Measurements from ENCODE around the gene THAP8. TPM values are rescaled to one million over a fixed set of nuclear protein-coding genes. Genes with fewer than 3 reads are reported as not detected.
A peak's percentile ranks its signal among the peaks of the same experiment; 100 is the strongest.

Gene THAP8
- total and polyA plus RNA-seq, 10 of the 15 experiments (the other 5 are each of a cell fraction or from before 2014, with no cell fraction given) = 0.24 to 4.4 (median 2.6) TPM

GRCh38 chr19:35995048-35995993 lies 58.8 kb downstream of the THAP8 start, which contains the start of gene SDHAF1 (continued):
- TF ChIP-seq, protein P1, sequence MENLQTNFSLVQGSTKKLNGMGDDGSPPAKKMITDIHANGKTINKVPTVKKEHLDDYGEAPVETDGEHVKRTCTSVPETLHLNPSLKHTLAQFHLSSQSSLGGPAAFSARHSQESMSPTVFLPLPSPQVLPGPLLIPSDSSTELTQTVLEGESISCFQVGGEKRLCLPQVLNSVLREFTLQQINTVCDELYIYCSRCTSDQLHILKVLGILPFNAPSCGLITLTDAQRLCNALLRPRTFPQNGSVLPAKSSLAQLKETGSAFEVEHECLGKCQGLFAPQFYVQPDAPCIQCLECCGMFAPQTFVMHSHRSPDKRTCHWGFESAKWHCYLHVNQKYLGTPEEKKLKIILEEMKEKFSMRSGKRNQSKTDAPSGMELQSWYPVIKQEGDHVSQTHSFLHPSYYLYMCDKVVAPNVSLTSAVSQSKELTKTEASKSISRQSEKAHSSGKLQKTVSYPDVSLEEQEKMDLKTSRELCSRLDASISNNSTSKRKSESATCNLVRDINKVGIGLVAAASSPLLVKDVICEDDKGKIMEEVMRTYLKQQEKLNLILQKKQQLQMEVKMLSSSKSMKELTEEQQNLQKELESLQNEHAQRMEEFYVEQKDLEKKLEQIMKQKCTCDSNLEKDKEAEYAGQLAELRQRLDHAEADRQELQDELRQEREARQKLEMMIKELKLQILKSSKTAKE (IDR thresholded peaks at IDR 0.05; ENCODE audit: low read depth, poor library complexity, severe bottlenecking) = no peak
- TF ChIP-seq TCF12 (IDR thresholded peaks at IDR 0.05; ENCODE audit: low read depth, low read length) (peak; percentile 44; the same call in 1 of the 2 replicates), SUPT20H (IDR thresholded peaks at IDR 0.05; ENCODE audit: borderline replicate concordance, control insufficient read depth, low read depth, low read length) (no peak), TAF1 (IDR thresholded peaks at IDR 0.05; ENCODE audit: borderline replicate concordance, low read depth, low read length) (peak; percentile 70; the same call in 1 of the 2 replicates), ZBTB33 (IDR thresholded peaks at IDR 0.05) (no peak), BCL11A (IDR thresholded peaks at IDR 0.05; ENCODE audit: low read depth, low read length) (0 out of 2 replicates have a peak, but pooled peaks have one; percentile 21), FOXK2 (IDR thresholded peaks at IDR 0.05) (no peak), POU2F2 (IDR thresholded peaks at IDR 0.05; ENCODE audit: borderline replicate concordance, low read depth, low read length) (no peak; the same call in 2 of the 3 replicates), BRCA1 (IDR thresholded peaks at IDR 0.05; ENCODE audit: low read depth, low read length) (no peak), CBFB (IDR thresholded peaks at IDR 0.05; ENCODE audit: low read depth) (peak; percentile 90), NR2C2 (IDR thresholded peaks at IDR 0.05; ENCODE audit: borderline replicate concordance, control insufficient read depth, insufficient read length, low read depth) (peak; percentile 71), NKRF (conservative IDR thresholded peaks at IDR 0.05) (peak; percentile 87), HCFC1 (IDR thresholded peaks at IDR 0.05; ENCODE audit: low read length) (peak; percentile 67), SMC3 (IDR thresholded peaks at IDR 0.05; ENCODE audit: borderline replicate concordance, low read length) (no peak)
- TF ChIP-seq, protein P2, sequence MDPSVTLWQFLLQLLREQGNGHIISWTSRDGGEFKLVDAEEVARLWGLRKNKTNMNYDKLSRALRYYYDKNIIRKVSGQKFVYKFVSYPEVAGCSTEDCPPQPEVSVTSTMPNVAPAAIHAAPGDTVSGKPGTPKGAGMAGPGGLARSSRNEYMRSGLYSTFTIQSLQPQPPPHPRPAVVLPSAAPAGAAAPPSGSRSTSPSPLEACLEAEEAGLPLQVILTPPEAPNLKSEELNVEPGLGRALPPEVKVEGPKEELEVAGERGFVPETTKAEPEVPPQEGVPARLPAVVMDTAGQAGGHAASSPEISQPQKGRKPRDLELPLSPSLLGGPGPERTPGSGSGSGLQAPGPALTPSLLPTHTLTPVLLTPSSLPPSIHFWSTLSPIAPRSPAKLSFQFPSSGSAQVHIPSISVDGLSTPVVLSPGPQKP (IDR thresholded peaks at IDR 0.05; ENCODE audit: low read depth, low read length) = peak; percentile 77; the same call in 1 of the 2 replicates
- TF ChIP-seq, protein P3, sequence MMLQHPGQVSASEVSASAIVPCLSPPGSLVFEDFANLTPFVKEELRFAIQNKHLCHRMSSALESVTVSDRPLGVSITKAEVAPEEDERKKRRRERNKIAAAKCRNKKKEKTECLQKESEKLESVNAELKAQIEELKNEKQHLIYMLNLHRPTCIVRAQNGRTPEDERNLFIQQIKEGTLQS (IDR thresholded peaks at IDR 0.05; ENCODE audit: borderline replicate concordance, extremely low read depth, low read depth, low read length) = no peak
- TF ChIP-seq, protein P4, sequence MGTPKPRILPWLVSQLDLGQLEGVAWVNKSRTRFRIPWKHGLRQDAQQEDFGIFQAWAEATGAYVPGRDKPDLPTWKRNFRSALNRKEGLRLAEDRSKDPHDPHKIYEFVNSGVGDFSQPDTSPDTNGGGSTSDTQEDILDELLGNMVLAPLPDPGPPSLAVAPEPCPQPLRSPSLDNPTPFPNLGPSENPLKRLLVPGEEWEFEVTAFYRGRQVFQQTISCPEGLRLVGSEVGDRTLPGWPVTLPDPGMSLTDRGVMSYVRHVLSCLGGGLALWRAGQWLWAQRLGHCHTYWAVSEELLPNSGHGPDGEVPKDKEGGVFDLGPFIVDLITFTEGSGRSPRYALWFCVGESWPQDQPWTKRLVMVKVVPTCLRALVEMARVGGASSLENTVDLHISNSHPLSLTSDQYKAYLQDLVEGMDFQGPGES (IDR thresholded peaks at IDR 0.05) = no peak
